ENCODE results near the gene TLE2. TPM values are rescaled to one million over a fixed set of nuclear protein-coding genes. Genes with fewer than 3 reads are reported as not detected.
"Not testable (repeated sequence)": the region's sequence is repeated elsewhere in the genome, so short reads cannot be mapped to it uniquely, and the experiment has no call there.

Gene TLE2
- total RNA-seq, 2 donors from 2014 or later, result 46.7 to 154 TPM

DNA sequence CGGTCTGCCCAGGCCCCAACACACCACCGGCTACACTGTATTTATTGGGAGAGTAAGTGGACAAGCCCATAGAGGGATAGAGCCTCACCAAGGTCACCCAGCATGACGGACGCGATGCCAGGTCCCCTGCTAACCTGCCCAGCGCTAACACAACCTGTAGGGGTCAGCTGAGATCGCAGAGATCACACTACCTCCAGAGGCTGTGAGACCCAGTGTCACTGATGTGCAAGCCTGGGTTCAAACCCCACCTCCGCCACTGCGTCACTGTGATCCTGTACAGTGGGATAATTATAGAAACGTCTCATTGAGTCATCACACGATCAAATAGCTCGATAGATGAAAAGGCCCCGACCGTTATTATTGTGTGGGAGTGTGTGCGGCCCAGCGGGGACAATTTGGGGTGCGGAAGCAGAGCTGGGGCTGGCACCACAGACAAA, 10.6 kb upstream of the TLE2 start:
- peaks cover 5 to 13% of the 10 kb centered on the region in 2 donors for H3K4me1 ChIP-seq (ENCODE audit: control insufficient read depth in 1 of 2, low read depth in 2 of 2)
- ATAC-seq (ENCODE audit: insufficient number of reproducible peaks, low FRiP score, low read depth) (no peak), DNase-seq (ENCODE audit: low spot score) (no peak)
- H3K27me3 ChIP-seq (replicated peaks; ENCODE audit: insufficient read depth), result no peaks in the 10 kb centered on the region
- no peaks in the 10 kb centered on the region for H3K36me3 ChIP-seq
- H3K27ac ChIP-seq, result no peak overlapping the region
- no peak overlapping the region for H3K4me3 ChIP-seq
- no peaks in the 10 kb centered on the region for H3K9me3 ChIP-seq
- no peak for TF ChIP-seq CTCF (IDR thresholded peaks at IDR 0.05)

GRCh38 chr19:3039125-3039524, 10.0 kb upstream of the TLE2 start:
- no peaks in the 10 kb centered on the region for H3K36me3 ChIP-seq
- peaks cover 9 to 18% of the 10 kb centered on the region in 2 donors for H3K4me1 ChIP-seq (ENCODE audit: control insufficient read depth in 1 of 2, low read depth in 2 of 2)
- no peak overlapping the region for H3K4me3 ChIP-seq
- H3K9me3 ChIP-seq, result no peaks in the 10 kb centered on the region
- no peaks in the 10 kb centered on the region for H3K27me3 ChIP-seq (replicated peaks; ENCODE audit: insufficient read depth)
- no peak for DNase-seq (ENCODE audit: low spot score)
- no peak for TF ChIP-seq CTCF (IDR thresholded peaks at IDR 0.05)
- ATAC-seq (ENCODE audit: insufficient number of reproducible peaks, low FRiP score, low read depth), result no peak
- no peak overlapping the region for H3K27ac ChIP-seq

GRCh38 chr19:3038214-3038613, 9.1 kb upstream of the TLE2 start:
- Histone ChIP-seq H3K4me1 (ENCODE audit: control insufficient read depth in 1 of 2, low read depth in 2 of 2) (peaks cover 9 to 18% of the 10 kb centered on the region in 2 donors), H3K4me3 (no peak overlapping the region), H3K27ac (no peak overlapping the region), H3K9me3 (no peaks in the 10 kb centered on the region), H3K36me3 (no peaks in the 10 kb centered on the region), H3K27me3 (replicated peaks; ENCODE audit: insufficient read depth) (no peaks in the 10 kb centered on the region)
- DNase-seq (ENCODE audit: low spot score) (no peak), ATAC-seq (ENCODE audit: insufficient number of reproducible peaks, low FRiP score, low read depth) (no peak)
- no peak for TF ChIP-seq CTCF (IDR thresholded peaks at IDR 0.05)

DNA sequence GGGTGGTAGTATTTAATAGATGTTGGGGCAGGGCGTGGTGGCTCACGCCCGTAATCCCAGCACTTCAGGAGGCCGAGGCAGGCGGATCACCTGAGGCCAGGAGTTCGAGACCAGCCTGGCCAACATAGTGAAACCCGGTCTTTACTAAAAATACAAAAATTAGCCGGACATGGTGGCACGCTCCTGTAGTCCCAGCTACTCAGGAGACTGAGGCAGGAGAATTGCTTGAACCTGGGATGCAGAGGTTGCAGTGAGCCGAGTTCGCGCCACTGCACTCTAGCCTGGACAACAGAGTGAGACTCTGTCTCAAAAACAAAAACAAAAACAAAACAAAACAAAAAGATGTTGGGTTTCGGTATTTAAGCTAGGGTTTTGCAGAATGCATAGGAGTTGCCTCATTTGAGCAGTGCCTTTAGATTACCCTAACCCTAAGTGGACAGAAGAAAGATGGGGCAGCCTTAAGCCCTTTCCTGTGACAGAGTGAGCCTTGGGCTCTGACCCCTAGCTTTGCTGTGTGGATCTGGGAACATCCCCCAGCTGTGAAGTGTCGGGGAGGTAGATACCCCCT, 8.0 kb upstream of the TLE2 start:
- not testable (repeated sequence) for H3K36me3 ChIP-seq; H3K27ac ChIP-seq; ATAC-seq (ENCODE audit: insufficient number of reproducible peaks, low FRiP score, low read depth); H3K27me3 ChIP-seq (replicated peaks; ENCODE audit: insufficient read depth); H3K9me3 ChIP-seq; DNase-seq (ENCODE audit: low spot score)
- peak overlapping the region; percentile 81 for H3K4me3 ChIP-seq
- H3K4me1 ChIP-seq (ENCODE audit: control insufficient read depth in 1 of 2, low read depth in 2 of 2), result peaks cover 9 to 18% of the 10 kb centered on the region in 2 donors

DNA sequence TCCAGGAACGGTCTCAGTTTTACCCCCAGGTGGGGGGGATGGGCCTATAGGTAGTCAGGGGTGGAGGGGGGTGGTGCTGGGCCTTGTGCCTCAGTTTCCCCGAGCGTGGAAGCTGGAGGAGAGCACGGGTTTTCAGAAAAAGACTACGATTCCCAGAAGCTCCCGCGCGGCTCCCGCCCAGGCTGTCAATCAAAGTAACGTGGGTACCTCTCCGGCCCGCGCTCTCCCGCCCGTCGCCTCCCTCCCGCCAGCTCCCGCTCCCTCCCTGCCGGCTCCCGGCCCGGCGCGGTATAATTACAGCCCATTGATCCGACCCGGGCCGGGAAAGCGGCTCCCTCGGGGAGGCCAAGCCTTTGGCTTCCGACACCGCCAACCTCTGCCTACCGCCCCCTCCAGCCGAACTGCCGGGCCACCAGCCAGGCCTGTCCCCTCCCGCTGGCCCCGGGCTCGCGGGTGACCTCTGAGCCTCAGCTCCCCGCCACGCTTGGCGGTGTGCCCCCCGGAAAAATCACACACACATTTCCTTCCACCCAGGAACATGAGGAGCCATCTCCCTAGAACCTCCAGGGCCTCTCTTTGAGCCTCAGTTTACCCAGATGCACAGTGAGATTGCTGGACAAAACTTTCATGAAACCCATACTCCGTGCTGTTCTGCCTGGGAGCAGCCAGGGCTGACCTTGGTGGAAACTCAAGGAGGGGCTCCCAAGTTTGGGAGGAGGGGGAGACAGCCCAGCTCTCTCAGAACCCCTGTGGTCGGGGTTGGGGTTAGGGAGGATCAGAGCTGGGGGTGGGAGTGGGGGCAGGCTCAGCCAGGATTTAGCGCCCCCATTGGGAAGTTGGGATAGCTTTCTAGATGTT, 7.3 kb upstream of the TLE2 start:
- Histone ChIP-seq H3K27ac (peak overlapping the region; percentile 90 to 92), H3K4me3 (peak overlapping the region; percentile 81), H3K27me3 (replicated peaks; ENCODE audit: insufficient read depth) (no peaks in the 10 kb centered on the region), H3K36me3 (no peaks in the 10 kb centered on the region), H3K4me1 (ENCODE audit: control insufficient read depth in 1 of 2, low read depth in 2 of 2) (peaks cover 9 to 18% of the 10 kb centered on the region in 2 donors), H3K9me3 (no peaks in the 10 kb centered on the region)
- DNase-seq (ENCODE audit: low spot score) (peak; percentile 71), ATAC-seq (ENCODE audit: insufficient number of reproducible peaks, low FRiP score, low read depth) (peak; percentile 58)
- TF ChIP-seq CTCF (IDR thresholded peaks at IDR 0.05), result no peak
